SJSA1 (cell line): Measurements from ENCODE around the gene GALNT10. TPM values are rescaled to one million over a fixed set of nuclear protein-coding genes. Genes with fewer than 3 reads are reported as not detected.

Source experiments
- DNase-seq, 2 experiments: peaks; one replicate each; pipeline ENCODE4 v3.0.0-alpha.2; 2015 to 2020; ENCODE audit warnings: low spot score in 2 of 2, low read depth in 1 of 2
- H3K27ac ChIP-seq: fragments of 250-450 bp; sonication (Bioruptor Pico); 2 replicates; pipeline ENCODE4 v1.5.1; 2020; ENCODE audit warnings: mild to moderate bottlenecking, moderate library complexity
- H3K27me3 ChIP-seq: fragments of 250-450 bp; sonication (Bioruptor Pico); replicated peaks from 2 replicates; pipeline ENCODE4 v1.5.1; 2020; ENCODE audit warnings: mild to moderate bottlenecking, moderate library complexity
- H3K36me3 ChIP-seq: fragments of 250-450 bp; sonication (Bioruptor Pico); 2 replicates; pipeline ENCODE4 v1.5.1; 2020; ENCODE audit warnings: mild to moderate bottlenecking
- H3K4me1 ChIP-seq: fragments of 250-450 bp; sonication (Bioruptor Pico); replicated peaks from 2 replicates; pipeline ENCODE4 v1.6.1; 2021; ENCODE audit warnings: mild to moderate bottlenecking
- H3K4me3 ChIP-seq: fragments of 250-450 bp; sonication (Bioruptor Pico); 2 replicates; pipeline ENCODE4 v1.5.1; 2020; ENCODE audit warnings: mild to moderate bottlenecking
- H3K9me3 ChIP-seq: fragments of 250-450 bp; sonication (Bioruptor Pico); replicated peaks from 2 replicates; pipeline ENCODE4 v1.5.1; 2020; ENCODE audit warnings: mild to moderate bottlenecking
- total RNA-seq: library from RNA; depleted of rRNA; stranded (reverse); fragments of >200 nt; shearing (Covaris generic); gene quantifications from 2 replicates; pipeline ENCODE4 v1.2.3, GENCODE V29; 2014

GALNT10 gene
- total RNA-seq, 1 experiment from 2014 or later, result 61.9 TPM

- DNase-seq, result peak in 1 of 2 experiments; percentile 37
- Histone ChIP-seq H3K36me3 (peaks cover 53% of the 10 kb centered on the region), H3K4me1 (peaks cover 8% of the 10 kb centered on the region), H3K9me3 (no peaks in the 10 kb centered on the region), H3K27ac (no peak overlapping the region), H3K4me3 (no peak overlapping the region), H3K27me3 (no peaks in the 10 kb centered on the region)
Observed at GRCh38 chr5:154419236-154419635, 228.7 kb downstream of the GALNT10 start.

- Histone ChIP-seq H3K27ac (no peak overlapping the region), H3K4me1 (peaks cover 3% of the 10 kb centered on the region), H3K4me3 (no peak overlapping the region), H3K27me3 (no peaks in the 10 kb centered on the region), H3K9me3 (no peaks in the 10 kb centered on the region), H3K36me3 (peaks cover 27% of the 10 kb centered on the region)
- DNase-seq, result no peak
Observed at GRCh38 chr5:154421868-154422267, 231.3 kb downstream of the GALNT10 start.

- H3K9me3 ChIP-seq, result no peaks in the 10 kb centered on the region
- DNase-seq, result no peak
- peaks cover 23% of the 10 kb centered on the region for H3K36me3 ChIP-seq
- no peaks in the 10 kb centered on the region; the same call in 1 of the 2 replicates for H3K4me1 ChIP-seq
- no peak overlapping the region for H3K27ac ChIP-seq
- no peak overlapping the region for H3K4me3 ChIP-seq
- no peaks in the 10 kb centered on the region for H3K27me3 ChIP-seq
Observed at GRCh38 chr5:154422298-154422697, 231.8 kb downstream of the GALNT10 start.

- H3K27me3 ChIP-seq, result no peaks in the 10 kb centered on the region
- no peak for DNase-seq
- no peak overlapping the region for H3K27ac ChIP-seq
- H3K4me1 ChIP-seq, result no peaks in the 10 kb centered on the region
- H3K9me3 ChIP-seq, result 0 out of 2 replicates have a peak, but pooled peaks cover 2% of the 10 kb centered on the region
- H3K4me3 ChIP-seq, result no peak overlapping the region
- H3K36me3 ChIP-seq, result no peaks in the 10 kb centered on the region
Observed at GRCh38 chr5:154428208-154428607, 237.7 kb downstream of the GALNT10 start.

DNA sequence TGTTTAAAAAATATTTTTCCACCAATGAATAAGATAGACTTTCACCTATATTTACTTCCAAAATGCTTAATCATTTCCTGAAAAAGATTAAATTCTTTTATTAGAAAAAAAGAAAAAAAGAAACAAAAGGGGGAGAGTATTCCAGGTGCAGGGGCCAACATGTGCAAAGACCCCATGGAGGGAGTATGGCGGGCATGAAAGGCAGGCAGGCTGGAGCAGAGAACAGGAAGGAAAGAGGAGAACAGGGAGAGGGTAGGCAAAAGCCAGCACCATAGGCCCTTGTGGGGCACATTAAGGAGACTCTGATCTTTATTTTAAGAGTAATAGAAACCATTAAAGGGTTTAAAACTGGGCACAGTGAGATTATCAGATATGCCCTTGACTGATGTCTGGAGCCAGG is 238.8 kb downstream of the GALNT10 start:
- DNase-seq, result peak in 1 of 2 experiments; percentile 12
- Histone ChIP-seq H3K4me1 (no peaks in the 10 kb centered on the region), H3K9me3 (0 out of 2 replicates have a peak, but pooled peaks cover 2% of the 10 kb centered on the region), H3K27ac (no peak overlapping the region), H3K36me3 (no peaks in the 10 kb centered on the region), H3K4me3 (no peak overlapping the region), H3K27me3 (no peaks in the 10 kb centered on the region)

GRCh38 chr5:154430466-154430865 is 239.9 kb downstream of the GALNT10 start:
- no peak for DNase-seq
- Histone ChIP-seq H3K36me3 (no peaks in the 10 kb centered on the region), H3K4me3 (no peak overlapping the region), H3K27me3 (no peaks in the 10 kb centered on the region), H3K4me1 (no peaks in the 10 kb centered on the region), H3K9me3 (0 out of 2 replicates have a peak, but pooled peaks cover 2% of the 10 kb centered on the region), H3K27ac (no peak overlapping the region)

DNA sequence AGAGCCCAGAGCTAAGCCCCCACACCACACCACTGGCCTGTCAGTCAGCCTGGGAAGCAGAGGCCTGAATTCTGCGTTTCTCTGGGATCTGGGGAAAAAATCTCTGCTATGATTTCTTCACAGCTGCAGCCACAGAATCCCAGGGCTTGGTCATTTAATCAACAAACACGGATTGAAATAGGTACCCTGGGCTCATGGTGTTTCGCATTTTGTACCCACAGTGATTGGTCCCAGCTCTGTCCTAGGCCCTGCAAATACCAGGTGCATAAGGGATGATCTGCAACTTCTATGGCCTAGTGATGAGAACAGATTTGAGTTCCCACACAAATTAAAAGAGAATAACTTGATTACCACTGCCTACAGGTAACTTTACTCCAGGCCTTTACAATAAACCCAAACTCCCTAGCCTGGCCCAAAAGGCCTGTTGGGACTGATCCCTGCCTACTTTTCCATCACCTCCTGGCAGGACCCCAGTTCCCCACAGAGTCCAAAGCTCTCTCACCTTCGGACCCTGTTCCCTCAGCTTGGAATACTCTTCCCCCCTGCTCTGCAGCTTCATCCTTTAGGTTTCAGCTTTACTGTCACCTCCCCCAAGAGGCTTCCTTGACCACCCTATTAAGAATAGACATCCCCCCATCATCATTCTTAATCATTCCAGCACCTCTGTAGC is 240.6 kb downstream of the GALNT10 start:
- H3K4me1 ChIP-seq, result no peaks in the 10 kb centered on the region
- no peak overlapping the region for H3K27ac ChIP-seq
- DNase-seq, result peak in 1 of 2 experiments; percentile 17
- H3K9me3 ChIP-seq, result 0 out of 2 replicates have a peak, but pooled peaks cover 2% of the 10 kb centered on the region
- no peaks in the 10 kb centered on the region for H3K27me3 ChIP-seq
- H3K4me3 ChIP-seq, result no peak overlapping the region
- H3K36me3 ChIP-seq, result peaks cover 5% of the 10 kb centered on the region; the same call in 1 of the 2 replicates

DNA sequence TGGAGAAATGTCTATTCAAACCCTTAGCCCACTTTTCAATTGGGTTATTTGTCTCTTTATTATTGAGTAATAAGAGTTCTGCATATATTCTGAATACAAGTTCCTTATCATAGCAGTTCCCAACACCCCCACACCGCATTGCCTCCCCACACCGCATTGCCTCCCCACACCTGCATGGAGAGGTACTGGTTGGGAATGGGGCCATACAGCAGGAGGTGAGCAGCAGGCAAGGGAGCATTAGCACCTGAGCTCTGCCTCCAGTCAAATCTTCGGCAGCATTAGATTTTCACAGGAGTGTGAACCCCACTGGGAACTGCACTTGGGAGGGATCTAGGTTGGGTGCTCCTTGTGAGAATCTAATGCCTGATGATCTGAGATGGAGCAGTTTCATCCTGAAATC is 244.7 kb downstream of the GALNT10 start:
- Histone ChIP-seq H3K4me3 (no peak overlapping the region), H3K4me1 (no peaks in the 10 kb centered on the region), H3K36me3 (peaks cover 29% of the 10 kb centered on the region), H3K9me3 (no peaks in the 10 kb centered on the region), H3K27ac (no peak overlapping the region), H3K27me3 (no peaks in the 10 kb centered on the region)
- no peak for DNase-seq

GRCh38 chr5:154437281-154437965 is 246.9 kb downstream of the GALNT10 start:
- H3K36me3 ChIP-seq, result peaks cover 50% of the 10 kb centered on the region
- H3K27ac ChIP-seq, result no peak overlapping the region
- DNase-seq, result peak in 1 of 2 experiments; percentile 16
- H3K27me3 ChIP-seq, result no peaks in the 10 kb centered on the region
- no peaks in the 10 kb centered on the region for H3K9me3 ChIP-seq
- H3K4me3 ChIP-seq, result no peak overlapping the region
- no peaks in the 10 kb centered on the region for H3K4me1 ChIP-seq

DNA sequence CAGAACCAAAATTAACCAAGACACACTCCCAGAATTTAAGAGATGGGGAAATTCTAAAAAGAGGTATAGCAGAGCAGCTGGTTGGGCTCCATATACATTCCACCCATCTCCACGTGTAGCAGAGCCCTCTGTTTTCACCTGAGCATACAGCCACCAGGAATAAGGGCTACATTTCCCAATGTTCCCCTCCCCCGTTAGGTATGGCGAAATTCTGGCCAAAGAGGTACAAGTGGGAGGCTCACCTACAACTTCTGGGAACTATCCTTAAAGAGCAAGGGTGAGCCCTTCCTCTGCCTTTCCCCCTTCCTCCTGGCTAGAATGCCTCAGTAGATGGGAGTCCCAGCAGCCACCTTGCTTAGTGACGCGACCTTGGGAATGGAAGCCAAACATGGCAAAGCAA is 250.0 kb downstream of the GALNT10 start:
- no peaks in the 10 kb centered on the region for H3K9me3 ChIP-seq
- no peak for DNase-seq
- peaks cover 55% of the 10 kb centered on the region for H3K36me3 ChIP-seq
- H3K4me3 ChIP-seq, result no peak overlapping the region
- peaks cover 7% of the 10 kb centered on the region for H3K4me1 ChIP-seq
- H3K27ac ChIP-seq, result no peak overlapping the region
- H3K27me3 ChIP-seq, result no peaks in the 10 kb centered on the region

GRCh38 chr5:154442801-154443200 is 252.3 kb downstream of the GALNT10 start:
- Histone ChIP-seq H3K4me3 (no peak overlapping the region), H3K9me3 (no peaks in the 10 kb centered on the region; the same call in 1 of the 2 replicates), H3K36me3 (peaks cover 50% of the 10 kb centered on the region), H3K4me1 (peaks cover 21% of the 10 kb centered on the region), H3K27ac (no peak overlapping the region), H3K27me3 (no peaks in the 10 kb centered on the region)
- DNase-seq, result no peak

- peak in 1 of 2 experiments; percentile 48 for DNase-seq
- no peaks in the 10 kb centered on the region for H3K27me3 ChIP-seq
- no peaks in the 10 kb centered on the region; the same call in 1 of the 2 replicates for H3K9me3 ChIP-seq
- no peak overlapping the region for H3K27ac ChIP-seq
- peaks cover 25% of the 10 kb centered on the region for H3K4me1 ChIP-seq
- peaks cover 35% of the 10 kb centered on the region for H3K36me3 ChIP-seq
- H3K4me3 ChIP-seq, result peak overlapping the region; percentile 85
Observed at GRCh38 chr5:154444556-154445421, 254.3 kb downstream of the GALNT10 start.

- H3K9me3 ChIP-seq, result no peaks in the 10 kb centered on the region; the same call in 1 of the 2 replicates
- H3K27ac ChIP-seq, result peak within 1 kb of the TSS; percentile 37; the same call in 1 of the 2 replicates
- H3K4me1 ChIP-seq, result peaks cover 25% of the 10 kb centered on the region
- no peaks in the 10 kb centered on the region for H3K27me3 ChIP-seq
- H3K4me3 ChIP-seq, result peak within 1 kb of the TSS; percentile 85
- peaks cover 36% of the 10 kb centered on the region for H3K36me3 ChIP-seq
- peak; percentile 96 to 99 for DNase-seq
Observed at GRCh38 chr5:154445422-154446194, 255.1 kb downstream of the GALNT10 start, which contains the start of gene SAP30L. SAP30L (plus strand) TSS chr5:154445997; CDS start chr5:154446605, 608 bp downstream.
